ENCODE results near the gene PFKFB3.

Gene PFKFB3

GRCh38 chr10:6301488-6302075, 98.8 kb downstream of the PFKFB3 start:
- peaks cover 6% of the 10 kb centered on the region for H3K9me3 Mint-ChIP-seq

More at GRCh38 chr10:6301488-6302075, 98.8 kb downstream of the PFKFB3 start:
- Mint-ChIP-seq H3K4me3 (no peak overlapping the region), H3K36me3 (ENCODE audit: low read depth) (peaks cover 8% of the 10 kb centered on the region), H3K27me3 (ENCODE audit: low read depth, poor library complexity) (no peaks in the 10 kb centered on the region), H3K4me1 (peaks cover 54% of the 10 kb centered on the region), H3K27ac (no peak overlapping the region)
- DNase-seq, result no peak
- TF ChIP-seq CTCF (IDR thresholded peaks at IDR 0.05), result no peak
